Left kidney (tissue), 2 donors: ENCODE measurements around the gene PLCB2. TPM values are rescaled to one million over a fixed set of nuclear protein-coding genes. Genes with fewer than 3 reads are reported as not detected.
A peak's percentile ranks its signal among the peaks of the same experiment; 100 is the strongest.

ENCODE experiments used
- DNase-seq: peaks from one replicate; pipeline ENCODE4 v3.0.0-alpha.2; 2013
- polyA plus RNA-seq: library from polyadenylated mRNA; unstranded; fragments of 120-200 nt; gene quantifications from one replicate; pipeline ENCODE4 v1.2.1, GENCODE V29; 2013; ENCODE audit not compliant: insufficient read length

The PLCB2 gene
- polyA plus RNA-seq, 1 donor: 10.8 TPM

DNA sequence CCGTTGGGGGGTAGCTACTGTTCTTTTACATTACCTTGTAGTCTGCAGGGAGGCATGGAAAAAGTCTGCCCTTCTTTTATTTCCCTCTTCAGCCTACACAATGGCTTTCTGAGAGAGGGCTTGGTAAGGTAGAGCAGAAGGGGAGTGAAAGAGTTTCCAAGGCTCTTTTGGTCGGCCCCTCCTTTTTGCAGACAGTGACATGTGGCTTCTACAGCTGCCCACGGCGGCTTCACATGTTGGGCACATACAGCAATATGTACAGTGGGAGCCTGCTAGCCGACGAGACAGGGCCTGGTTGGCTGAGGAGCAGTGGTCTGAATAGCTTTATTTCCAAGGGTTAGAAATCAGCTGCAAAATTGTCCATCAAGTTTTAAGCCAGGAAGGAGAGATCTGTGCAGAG lies 19.7 kb upstream of the PLCB2 start:
- no peak for DNase-seq

DNA sequence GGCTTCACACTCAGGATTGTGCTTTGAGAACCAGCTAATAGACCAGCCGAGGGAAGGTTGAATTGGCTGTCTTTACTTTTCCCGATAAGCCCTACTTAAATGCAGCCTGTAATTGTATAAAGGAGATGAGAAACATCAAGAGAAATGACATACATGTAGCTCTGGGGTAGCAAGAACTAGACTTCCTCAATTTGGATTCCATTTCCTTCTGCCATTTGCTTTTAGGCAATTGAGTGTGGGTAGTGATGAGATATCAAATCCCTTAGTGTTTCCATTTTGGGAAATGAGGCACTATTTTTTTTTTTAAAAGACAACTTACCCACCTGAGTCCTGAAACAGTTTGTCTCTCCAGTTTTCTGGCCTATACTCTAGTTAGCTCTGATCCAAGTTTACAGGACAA lies 18.0 kb upstream of the PLCB2 start:
- no peak for DNase-seq

DNA sequence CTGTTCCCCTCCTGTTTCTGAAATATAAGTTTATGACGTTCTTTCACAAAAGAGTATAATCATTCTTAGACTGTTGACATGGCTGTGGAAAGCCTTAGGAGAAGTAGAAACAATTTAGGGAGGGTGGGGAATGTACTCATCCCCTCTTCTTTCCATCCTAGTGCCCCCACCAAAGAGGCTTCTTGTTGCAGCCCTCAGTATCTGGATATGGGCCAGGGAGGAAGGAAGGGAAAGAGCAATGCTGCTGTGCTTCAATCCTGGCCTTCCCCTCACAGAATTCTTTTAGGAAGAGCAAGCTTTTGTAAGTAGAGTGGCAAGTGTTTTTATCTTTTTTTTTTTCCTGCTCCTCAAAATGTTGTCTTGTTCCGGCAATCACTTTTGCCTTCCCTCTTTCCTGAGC lies 17.5 kb upstream of the PLCB2 start:
- no peak for DNase-seq

DNA sequence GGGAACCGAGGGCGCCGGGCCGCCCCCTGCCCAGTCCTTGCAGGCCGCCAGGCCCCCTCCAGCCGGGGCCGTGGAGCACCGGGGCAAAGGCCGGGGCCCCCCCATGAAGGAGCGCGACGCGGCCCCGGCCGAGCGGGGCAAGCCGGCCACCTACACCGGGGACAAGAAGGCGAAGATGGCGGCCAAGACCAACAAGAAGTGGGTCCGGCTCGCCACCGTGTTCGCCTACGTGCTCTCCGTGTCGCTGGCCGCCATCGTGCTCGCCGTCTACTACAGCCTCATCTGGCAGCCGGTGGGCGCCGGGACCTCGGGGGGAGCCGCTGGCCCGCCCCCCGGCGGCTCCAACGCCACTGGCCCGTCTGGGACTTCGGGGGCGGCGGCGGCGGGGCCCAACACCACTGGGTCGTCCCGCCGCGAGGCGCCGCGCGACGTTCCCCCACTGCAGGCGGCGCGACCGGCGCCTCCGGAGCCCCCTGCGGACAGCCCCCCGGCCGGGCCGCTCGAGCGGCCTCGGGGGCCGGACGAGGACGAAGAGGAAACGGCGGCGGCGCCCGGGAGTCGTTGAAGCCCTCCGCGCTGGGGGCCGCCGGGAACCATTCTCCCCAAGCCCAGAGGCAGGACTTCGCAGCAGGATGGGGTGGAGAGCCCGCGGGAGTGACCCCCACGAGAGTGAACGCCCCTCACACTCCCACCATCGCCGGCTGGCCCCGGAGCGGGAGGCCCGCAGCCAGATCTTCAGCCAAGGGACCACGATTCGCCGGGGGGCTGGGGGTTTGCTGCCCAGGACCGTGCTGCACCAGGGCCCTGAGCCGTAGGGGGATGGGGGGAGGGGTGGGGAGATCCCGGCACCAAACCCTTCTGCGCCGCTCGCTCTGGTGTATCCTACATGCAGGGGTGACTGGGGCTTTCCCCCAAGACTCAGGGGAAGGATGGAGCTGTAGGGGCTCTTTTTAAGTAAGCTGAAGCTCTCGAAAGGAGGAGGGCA lies 16.5 kb upstream of the PLCB2 start:
- DNase-seq: no peak

DNA sequence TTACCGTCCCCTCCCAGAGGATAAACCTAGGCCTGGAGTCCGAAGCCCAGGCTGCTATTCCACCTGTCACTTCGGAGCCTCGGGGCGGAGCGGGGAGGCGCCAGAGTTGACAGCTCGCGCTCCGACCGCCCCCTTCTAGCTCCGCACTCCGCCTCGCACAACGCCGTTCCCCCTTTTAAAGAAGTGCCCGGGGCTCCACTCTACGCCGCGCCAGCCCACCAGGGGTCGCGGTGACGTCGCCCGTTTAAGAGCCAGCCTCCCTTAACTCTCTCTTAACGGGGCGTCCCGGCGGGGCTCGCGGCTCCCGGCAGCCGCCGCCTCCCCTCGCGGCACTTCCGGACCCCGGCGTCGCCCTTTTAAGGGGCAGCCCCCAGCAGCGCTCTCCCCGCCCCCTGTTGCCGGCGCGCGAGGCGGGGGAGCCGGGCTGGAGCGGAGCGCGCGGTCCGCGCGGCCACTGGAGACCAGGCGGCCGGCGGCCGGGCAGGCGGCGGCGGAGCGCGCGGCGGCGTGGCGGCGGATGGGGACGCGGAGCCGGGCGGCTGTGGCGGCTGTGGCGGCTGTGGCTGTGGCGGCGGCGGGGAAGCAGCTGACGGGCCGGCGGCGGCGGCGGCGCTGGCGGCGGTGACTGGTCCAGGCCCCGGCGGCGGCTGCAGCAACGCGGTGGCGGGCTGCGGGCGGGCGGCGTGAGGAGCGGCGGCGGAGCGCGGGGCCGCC lies 15.7 kb upstream of the PLCB2 start, which contains the start of gene INAFM2:
TSS of gene INAFM2 (plus strand) at position 454 of the 714 bp plus-strand sequence. CDS start 364 bp downstream, outside the sequence.
- DNase-seq: peak; percentile 95

DNA sequence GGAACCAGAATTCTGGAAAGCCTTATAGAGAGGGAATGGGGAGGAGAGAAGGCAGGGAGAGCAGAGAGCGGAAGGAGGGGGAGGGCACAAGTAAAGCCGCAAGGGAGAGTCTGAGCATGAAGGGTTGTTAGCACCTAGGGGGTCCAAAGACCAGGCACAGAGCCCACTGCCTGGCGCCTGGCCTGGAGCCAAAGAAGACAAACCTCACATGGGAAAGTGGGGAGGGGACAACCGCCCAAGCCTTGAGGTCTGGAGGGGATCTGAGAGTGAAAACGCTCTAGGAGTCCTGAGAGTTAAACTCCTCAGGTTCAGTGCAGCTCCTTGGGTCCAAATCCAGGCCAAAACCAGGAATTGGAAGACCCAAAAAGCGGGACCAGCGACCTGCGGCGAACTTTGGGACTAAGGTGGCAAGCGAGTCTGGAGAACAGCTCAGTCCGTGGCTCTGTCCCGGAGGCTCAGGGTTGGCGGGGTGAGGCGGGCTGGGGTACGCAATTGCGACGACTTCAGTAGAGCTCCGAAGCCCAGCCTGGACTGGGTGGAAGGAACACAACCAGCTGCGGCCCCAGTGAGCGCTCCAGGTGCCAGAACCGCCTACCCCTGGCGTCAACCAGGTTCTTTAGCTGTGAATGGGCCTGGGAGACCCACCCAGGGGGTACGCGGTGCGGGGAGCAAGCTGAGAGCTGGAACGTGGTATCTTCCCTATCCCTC lies 14.9 kb upstream of the PLCB2 start:
- no peak for DNase-seq

DNA sequence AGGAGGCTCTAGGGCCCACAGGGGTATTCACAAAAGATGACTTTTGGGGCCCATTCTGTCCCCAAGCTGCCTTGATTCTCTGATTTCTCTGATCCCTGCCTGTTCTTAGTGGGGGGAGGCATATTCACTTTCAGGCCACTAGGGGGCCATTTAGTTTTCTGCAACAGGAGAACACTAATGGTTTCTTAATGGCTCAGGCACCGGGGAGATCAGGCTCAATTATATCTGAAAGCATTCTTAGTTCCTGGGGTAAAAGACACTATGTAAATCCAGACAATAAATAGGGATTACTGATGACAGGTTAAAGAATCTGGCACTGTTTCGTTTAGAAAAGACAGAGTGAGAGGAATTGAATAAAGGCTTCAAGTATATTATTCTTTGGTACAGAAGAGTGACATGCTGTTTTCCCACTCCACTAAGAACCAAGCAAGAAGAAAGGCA lies 13.2 kb upstream of the PLCB2 start:
- DNase-seq: no peak

DNA sequence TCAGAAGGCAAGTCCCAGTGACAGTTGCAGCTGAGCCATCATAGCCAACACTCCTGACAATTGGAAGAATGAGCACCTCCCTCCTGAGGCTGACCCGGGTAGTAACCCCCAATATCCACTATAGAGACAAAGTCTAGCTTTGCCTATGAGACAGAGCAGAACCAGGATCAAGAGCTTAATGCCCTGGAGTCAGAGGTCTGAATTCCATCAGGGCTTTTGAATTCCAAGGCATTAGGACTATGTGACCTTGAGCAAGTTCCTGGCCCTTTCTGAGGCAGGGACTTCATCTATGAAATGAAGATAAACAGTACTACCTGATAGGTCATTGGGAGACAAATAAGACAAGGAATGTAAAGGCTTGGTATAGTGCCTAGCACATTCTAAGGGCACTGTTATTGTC lies 12.7 kb upstream of the PLCB2 start:
- DNase-seq: no peak

DNA sequence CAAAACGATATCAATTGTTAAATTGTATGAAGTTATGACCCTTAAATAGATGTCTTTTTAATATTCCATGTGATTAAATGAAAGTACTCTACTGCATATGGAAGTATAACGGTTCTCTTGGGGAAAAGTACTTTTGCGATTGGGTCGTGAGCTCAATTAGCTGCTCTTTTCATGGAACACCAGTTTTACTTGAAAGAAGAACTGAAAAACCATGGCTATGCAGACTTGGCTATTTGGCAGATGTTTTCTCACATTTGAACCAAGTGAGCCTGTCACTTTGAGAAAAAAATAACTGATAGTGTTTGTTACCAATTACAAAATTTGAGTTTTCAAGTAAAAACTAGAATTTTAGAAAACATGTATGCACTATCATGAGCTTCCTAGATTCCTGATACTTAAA lies 9.8 kb upstream of the PLCB2 start:
- DNase-seq: no peak

DNA sequence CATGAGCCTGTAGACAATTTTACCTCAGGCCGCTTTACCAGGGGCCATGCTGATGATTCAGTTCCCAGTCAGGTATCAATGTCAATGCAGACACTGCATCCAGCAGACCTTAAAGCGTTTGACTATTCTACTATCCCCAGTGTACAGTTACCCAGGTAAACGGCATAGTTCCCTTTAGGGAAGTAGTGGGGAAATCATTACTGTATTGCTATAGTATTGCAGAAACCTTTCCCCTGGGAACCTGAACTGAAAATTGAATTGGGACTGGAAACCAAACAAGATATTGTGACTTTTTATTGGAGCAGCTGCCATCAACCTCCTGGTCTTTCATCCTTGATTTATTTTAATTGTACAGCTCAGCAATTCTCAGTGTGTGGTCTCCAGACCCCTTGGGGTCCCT lies 9.2 kb upstream of the PLCB2 start:
- no peak for DNase-seq

DNA sequence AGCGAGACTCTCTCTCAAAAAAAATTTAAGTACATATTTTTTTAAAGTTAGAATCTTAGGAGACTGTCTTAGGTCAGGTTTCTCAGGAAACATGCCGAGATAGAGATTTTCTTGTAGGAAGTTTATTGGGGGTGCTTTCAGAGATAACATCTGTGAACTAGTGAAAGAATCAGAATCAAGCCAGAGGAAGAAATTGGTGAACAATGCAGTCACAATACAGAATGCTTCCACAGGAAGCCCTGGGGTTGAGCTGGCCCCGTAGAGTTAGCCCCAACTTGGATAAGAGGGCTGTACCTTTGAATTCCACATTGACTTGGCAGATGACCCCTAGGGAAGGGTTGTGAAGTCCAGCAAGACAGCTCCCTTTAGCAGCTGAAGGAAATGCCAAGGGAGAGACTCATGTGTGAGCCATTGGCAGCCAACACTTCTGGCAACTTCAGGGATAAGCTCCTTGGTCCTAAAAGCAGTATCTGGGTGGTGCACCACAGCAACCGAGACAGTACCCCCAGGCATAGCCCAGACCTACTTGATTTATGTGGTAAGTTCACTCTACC lies 7.1 kb upstream of the PLCB2 start:
- DNase-seq: no peak

DNA sequence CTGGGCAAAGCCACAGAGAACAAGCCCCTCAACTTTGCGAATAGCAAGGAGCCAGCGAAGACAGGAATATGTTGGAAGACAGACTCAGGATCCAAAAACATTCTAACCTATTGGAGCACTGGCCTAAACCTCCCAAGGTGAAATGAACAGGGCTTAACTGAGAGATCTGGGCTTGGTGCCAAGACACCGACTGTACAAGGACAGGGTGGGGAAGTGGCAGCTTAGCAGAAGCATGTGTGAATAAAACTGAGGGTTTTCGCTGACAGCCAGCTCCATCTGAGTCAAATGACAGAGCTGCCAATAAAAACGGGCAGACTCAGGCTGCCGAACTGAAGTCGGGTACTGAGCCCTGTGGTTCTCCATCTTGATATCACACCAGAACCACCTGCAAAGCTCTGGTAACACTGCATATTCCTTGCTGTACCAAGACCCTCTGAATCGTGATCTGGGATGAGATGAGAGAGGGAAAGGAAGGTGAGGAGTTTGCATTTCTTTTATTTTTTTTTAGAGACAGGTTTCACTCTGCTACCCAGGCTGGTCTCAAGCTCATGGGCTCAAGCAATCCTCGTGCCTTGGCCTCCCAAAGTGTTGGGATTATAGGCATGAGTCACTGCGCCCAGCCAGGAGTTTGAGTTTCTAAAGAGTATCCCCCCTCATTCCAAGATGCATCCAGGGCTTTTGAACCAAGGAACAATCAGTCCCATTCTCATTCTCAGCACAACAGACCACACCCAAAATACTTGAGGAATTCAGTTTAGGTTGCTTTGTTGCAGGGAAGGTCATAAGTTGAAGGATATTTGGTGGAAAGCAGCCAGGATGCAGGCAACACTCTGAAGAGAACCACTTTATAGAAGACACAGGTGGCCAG lies 6.0 kb upstream of the PLCB2 start:
- DNase-seq: no peak

DNA sequence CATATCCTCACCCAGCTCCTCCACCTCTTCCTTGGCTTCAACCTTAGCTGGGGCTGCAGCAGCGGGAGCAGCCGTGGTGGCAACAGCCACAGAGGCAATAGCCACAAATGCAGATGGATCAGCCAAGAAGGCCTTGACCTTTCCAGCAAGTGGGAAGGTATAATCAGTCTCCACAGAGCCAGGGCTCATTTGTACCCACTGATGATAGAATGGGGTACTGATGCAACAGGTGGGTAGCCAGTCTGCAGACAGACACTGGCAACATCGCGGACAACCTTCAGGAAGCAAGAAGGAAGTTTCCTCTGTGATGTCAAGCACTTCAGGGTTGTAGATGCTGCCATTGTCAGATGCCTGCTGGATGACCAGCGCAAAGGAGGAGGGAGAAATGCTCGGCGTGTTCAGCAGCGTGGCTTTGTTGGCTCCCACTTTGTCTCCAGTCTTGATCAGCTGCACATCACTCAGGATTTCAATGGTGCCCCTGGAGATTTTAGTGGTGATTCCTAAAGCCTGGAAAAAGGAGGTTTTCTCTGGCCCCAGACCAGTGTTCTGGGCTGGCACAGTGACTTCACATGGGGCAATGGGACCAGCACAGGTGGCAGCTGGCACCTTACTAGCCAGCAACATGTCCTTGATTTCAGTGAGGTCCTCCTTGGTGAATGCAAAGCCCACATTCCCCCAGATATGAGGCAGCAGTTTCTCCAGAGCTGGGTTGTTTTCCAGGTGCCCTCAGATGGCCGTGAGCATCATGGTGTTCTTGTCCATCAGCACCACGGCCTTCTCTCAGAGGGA lies 4.8 kb upstream of the PLCB2 start:
- DNase-seq: no peak

DNA sequence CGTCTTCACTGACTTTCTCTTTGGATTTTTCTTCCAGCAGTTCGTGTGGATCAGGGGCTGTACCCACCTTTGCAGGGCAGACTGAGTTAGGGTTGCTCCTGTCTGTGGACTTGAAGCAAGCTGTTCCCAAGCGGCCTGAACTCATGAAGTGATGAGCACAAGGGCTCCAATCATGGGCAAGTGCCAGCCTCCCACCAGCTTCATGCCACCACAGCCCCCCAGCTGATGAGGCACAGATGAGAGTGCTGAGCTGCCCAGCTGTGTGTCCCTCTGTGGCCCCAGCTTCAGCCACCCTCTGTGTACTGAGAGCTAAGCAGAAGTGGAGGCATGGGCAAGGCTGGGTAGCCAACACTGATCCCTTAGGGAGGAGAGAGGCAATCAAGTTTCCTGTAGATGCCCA lies 3.3 kb upstream of the PLCB2 start:
- no peak for DNase-seq

DNA sequence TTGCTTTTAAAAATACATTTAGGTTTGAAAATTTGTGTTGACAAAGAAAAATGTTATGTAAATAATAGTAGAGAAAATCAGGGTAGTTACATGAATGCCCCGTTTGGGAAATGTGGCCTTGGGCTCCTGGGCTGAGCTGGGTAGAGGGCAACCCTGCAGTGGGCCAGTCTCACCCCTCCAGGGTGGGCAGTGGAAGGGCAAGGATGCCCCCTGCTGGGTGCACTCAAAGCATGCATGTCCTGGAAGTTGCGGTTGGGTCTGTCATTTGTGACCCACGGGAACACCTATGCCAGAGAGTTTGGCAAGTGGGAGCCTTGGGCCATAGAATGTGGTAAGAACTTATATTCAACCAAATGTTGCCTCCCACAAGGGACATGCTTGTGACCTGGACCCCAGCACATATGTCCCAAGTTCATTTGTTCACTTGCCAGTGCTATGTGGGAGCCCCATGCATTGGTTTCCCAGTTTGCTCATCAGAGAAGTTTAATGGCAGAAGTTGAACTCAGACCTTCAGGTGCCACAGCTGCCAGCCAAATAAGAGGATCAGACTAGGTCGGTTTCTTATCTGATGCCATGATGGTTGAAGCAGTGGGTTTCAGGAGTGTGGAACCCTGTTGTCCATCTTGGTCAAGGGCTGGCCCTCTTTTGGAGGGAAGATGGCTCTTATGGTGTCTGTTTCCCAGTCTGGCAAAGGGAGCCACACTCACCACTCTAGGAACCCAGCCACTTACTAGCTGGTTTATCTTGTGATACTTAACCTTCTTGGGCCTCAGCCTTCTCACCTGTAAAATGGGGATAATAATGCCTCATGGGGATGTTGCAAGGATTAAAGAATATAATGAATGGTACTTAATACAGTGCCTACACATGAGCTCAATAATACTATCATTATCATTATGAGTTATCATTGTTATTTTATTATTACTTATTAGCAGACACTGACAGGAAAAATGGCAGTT lies 2.5 kb upstream of the PLCB2 start:
- no peak for DNase-seq

DNA sequence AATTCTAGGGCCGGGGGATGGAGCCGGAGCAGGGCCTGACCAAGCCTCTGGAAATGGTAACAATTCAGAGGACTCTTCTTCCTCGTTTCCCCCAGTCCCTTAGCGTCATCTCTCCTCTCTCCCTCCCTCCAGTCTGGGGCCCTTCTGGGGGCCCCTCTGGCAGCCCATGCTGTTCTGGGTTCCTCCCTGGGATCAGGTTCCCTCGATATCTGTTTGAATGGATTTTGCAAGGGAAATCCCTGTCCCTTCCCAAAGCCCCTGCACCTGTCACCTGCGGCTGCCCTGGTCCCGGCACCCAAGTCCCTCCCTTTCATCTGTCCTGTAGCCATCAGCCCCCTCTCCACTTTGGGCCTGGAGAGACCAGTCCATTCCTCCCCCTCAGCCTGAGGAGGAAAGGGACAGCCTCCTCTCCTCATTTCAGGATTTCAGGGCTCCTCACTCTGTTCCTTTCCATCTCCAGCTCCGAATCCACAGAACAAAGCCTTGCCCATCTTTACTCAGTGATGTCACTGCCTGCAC lies 1.7 kb upstream of the PLCB2 start:
- DNase-seq: no peak

DNA sequence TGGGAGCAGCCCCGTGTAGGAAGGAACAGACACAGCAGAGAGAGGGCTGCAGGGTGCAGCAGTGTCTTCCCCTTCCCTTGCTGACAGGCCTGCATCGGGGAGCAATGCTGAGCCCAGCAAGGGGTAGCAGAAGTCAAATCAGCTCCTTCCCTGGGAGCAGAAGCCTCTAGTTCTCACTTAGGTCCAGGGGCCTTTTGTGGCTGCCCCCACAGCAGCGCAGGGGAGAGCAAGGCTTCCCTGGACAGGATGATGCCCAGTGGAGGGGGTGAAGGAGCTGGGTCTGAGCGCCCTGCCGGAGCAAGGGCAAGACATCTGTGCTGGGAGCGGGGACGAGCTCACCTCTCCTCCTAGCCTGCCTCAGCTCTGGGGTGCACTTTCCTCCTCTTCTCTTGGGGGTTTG lies 827 bp downstream of the PLCB2 start:
- no peak for DNase-seq

DNA sequence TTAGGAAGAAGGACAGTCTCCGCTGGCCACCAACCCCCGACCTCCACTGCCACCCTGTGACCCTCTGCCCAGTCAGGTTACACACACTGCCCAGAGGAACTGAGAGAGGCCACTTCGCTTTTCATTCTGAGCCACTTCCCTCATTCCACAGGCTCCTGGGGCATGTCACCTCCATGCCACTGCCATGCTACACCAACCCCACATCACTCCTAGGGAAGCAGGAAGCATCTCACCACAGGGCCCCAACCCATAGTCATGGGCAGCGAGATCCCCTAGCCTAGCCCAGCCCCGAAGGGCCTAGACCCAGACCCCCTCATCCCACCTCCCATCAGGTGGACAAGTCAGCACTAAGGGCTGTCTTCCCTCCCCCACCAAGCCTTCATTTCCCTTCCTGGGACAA lies 1.4 kb downstream of the PLCB2 start:
- DNase-seq: no peak

DNA sequence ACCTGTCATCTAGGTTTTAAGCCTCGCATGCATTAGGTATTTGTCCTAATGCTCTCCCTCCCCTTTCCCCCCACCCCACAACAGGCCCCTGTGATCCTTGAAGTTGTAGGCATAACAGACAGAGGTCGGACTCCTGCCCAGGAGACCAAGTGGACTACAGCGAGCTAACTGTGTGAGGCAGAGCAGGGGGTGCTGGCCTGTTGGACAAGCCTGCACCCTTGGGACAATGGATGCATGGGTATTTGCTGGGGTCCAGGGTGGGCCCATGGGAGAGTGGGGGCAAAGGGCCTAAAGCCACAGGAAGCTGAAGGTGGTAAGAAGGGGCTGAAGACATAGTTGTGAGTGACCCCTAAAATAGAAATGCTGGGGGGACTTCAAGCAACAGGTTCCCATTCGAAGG lies 2.5 kb downstream of the PLCB2 start:
- DNase-seq: no peak
